HG03139 (cell line): ENCODE results near the gene MSH3.
"Not testable (repeated sequence)": the region's sequence is repeated elsewhere in the genome, so short reads cannot be mapped to it uniquely, and the experiment has no call there.

ENCODE experiments used
- ATAC-seq: cut with Tn5 transposase; IDR thresholded peaks from one replicate; pipeline ENCODE4 v1.9.1; 2021; ENCODE audit not compliant: unreplicated experiment

Gene MSH3

GRCh38 chr5:80884929-80885328 lies 230.5 kb downstream of the MSH3 start:
- ATAC-seq = no peak

GRCh38 chr5:80885396-80886000 lies 231.0 kb downstream of the MSH3 start:
- ATAC-seq = no peak

GRCh38 chr5:80894083-80894482 lies 239.6 kb downstream of the MSH3 start:
- ATAC-seq = no peak

- no peak for ATAC-seq
Observed at GRCh38 chr5:80895523-80895922, 241.1 kb downstream of the MSH3 start.

- ATAC-seq = not testable (repeated sequence)
Observed at GRCh38 chr5:80902624-80903023, 248.2 kb downstream of the MSH3 start.

- no peak for ATAC-seq
Observed at GRCh38 chr5:80904533-80905187, 250.2 kb downstream of the MSH3 start.

- no peak for ATAC-seq
Observed at GRCh38 chr5:80905405-80905804, 251.0 kb downstream of the MSH3 start.

GRCh38 chr5:80912479-80912878 lies 258.0 kb downstream of the MSH3 start:
- ATAC-seq = no peak

- ATAC-seq = no peak
Observed at GRCh38 chr5:80915716-80916115, 261.3 kb downstream of the MSH3 start.

- ATAC-seq = no peak
Observed at GRCh38 chr5:80916676-80917075, 262.2 kb downstream of the MSH3 start.

GRCh38 chr5:80917631-80918030 lies 263.2 kb downstream of the MSH3 start:
- ATAC-seq = no peak

GRCh38 chr5:80919678-80920196 lies 265.3 kb downstream of the MSH3 start:
- no peak for ATAC-seq

GRCh38 chr5:80920333-80920732 lies 265.9 kb downstream of the MSH3 start:
- no peak for ATAC-seq

GRCh38 chr5:80921026-80921425 lies 266.6 kb downstream of the MSH3 start:
- ATAC-seq = no peak

GRCh38 chr5:80925931-80926330 lies 271.5 kb downstream of the MSH3 start:
- ATAC-seq = no peak
